Spleen (tissue), 11 donors: ENCODE measurements around the gene SDC3. TPM values are rescaled to one million over a fixed set of nuclear protein-coding genes. Genes with fewer than 3 reads are reported as not detected.
A peak's percentile ranks its signal among the peaks of the same experiment; 100 is the strongest.

ENCODE experiments used
- DNase-seq: peaks from one replicate; pipeline ENCODE4 v3.0.0-alpha.2; 2020
- H3K27ac ChIP-seq, 8 donors: fragments of 200-600 bp; sonication (generic) in 7 of 8; 1 replicate in 4 of 8; 2 replicates in 4 of 8; pipeline versions ENCODE4 v1.5.0 to v1.8.0; 2016 to 2021; ENCODE audit warnings: inconsistent platforms in 4 of 8, mild to moderate bottlenecking in 4 of 8, moderate library complexity in 1 of 8
- H3K27me3 ChIP-seq, 7 donors: fragments of 200-600 bp; sonication (generic) in 6 of 7; replicated peaks in 1 of 7; 1 replicate in 4 of 7; 2 replicates in 3 of 7; pipeline versions ENCODE4 v1.5.0 to v1.8.0; 2016 to 2021; ENCODE audit warnings: inconsistent platforms in 3 of 7, mild to moderate bottlenecking in 1 of 7
- H3K36me3 ChIP-seq, 6 donors: fragments of 200-600 bp; sonication (generic) in 5 of 6; 1 replicate in 4 of 6; 2 replicates in 2 of 6; pipeline versions ENCODE4 v1.5.0 to v1.8.0; 2016 to 2021; ENCODE audit warnings: inconsistent platforms in 2 of 6
- H3K4me1 ChIP-seq, 6 donors: fragments of 200-600 bp; sonication (generic) in 5 of 6; 1 replicate in 3 of 6; 2 replicates in 3 of 6; pipeline versions ENCODE4 v1.5.0 to v1.8.0; 2016 to 2021; ENCODE audit warnings: inconsistent platforms in 3 of 6
- H3K4me3 ChIP-seq, 8 donors: fragments of 200-600 bp; sonication (generic) in 7 of 8; 1 replicate in 4 of 8; 2 replicates in 4 of 8; pipeline versions ENCODE4 v1.5.0 to v1.8.0; 2016 to 2021; ENCODE audit warnings: inconsistent platforms in 4 of 8, mild to moderate bottlenecking in 4 of 8, moderate library complexity in 2 of 8
- H3K9me3 ChIP-seq, 8 donors: fragments of 200-600 bp; sonication (generic) in 7 of 8; 1 replicate in 4 of 8; 2 replicates in 4 of 8; pipeline versions ENCODE4 v1.5.0 to v1.8.0; 2016 to 2021; ENCODE audit warnings: inconsistent platforms in 4 of 8
- POLR2A ChIP-seq, 3 donors: fragments of 450-650 bp; IDR thresholded peaks; one replicate each; pipeline ENCODE4 v1.5.1; 2017; ENCODE audit warnings: antibody characterized with exemption in 3 of 3, mild to moderate bottlenecking in 1 of 3
- POLR2AphosphoS5 ChIP-seq, 3 donors: sonication (generic); formaldehyde crosslinking; IDR thresholded peaks; one replicate each; pipeline ENCODE4 v1.5.1; 2017; ENCODE audit warnings: antibody characterized with exemption in 3 of 3
- WGBS, 5 donors: extraction: QIAGEN DNeasy Blood & Tissue Kit in 3 of 5; methylation state at CpG; one replicate each; pipeline versions ENCODE4 v1.1.5 to v1.1.7; 2013 to 2018; 5-methylcytosine and 5-hydroxymethylcytosine counted together
- intact Hi-C: fragments of 100-400 bp; cut with DNase I; formaldehyde crosslinking; loops from one replicate; pipeline ENCODE4 v1.15.0; 2023; ENCODE audit warnings: low total_unique reads
- polyA plus RNA-seq, 3 donors: library from polyadenylated mRNA; stranded (reverse); fragments of 200-250 nt; gene quantifications; one replicate each; pipeline ENCODE4 v1.2.1, GENCODE V29; 2013
- total RNA-seq, 7 donors: library from RNA; depleted of rRNA in 3 of 7; stranded (reverse); fragments of >200 nt in 3 of 7; fragmentation: NEBNext Ultra II Directional in 4 of 7; extraction: Animal tissue kit (Norgen Biotek cat#: 25700) in 4 of 7; gene quantifications; one replicate each; pipeline versions ENCODE4 v1.1.0 to v1.2.1, GENCODE V29; 2016 to 2021
- TF ChIP-seq, protein P1 (sequence below), 11 experiments: fragments of 200-600 bp in 7 of 11; fragments of 450-650 bp in 4 of 11; sonication (generic) in 4 of 11; IDR thresholded peaks in 8 of 11; conservative IDR thresholded peaks in 3 of 11; 1 replicate in 7 of 11; 2 replicates in 4 of 11; pipeline versions ENCODE4 v1.4.0 to v1.8.0; 2016 to 2021; ENCODE audit warnings: antibody characterized with exemption in 11 of 11, inconsistent platforms in 4 of 11, mild to moderate bottlenecking in 1 of 11
- donor health status: healthy with polysubstance abuse.
- donor health status: DM: no; HTN: no; CAD: no; lungs with moderate emphysema.
- donor health status: DM: no; HTN: no; CAD: no.
- donor health status: Bipolar disorder and iron deficiency.
- donor health status: healthy.
- donor health status: DM: no; HTN: no; CAD: no.
- donor health status: DM: yes; HTN: yes; CAD: no.

Gene SDC3
- total and polyA plus RNA-seq, 10 donors: 8.0 to 347 (median 159) TPM

DNA sequence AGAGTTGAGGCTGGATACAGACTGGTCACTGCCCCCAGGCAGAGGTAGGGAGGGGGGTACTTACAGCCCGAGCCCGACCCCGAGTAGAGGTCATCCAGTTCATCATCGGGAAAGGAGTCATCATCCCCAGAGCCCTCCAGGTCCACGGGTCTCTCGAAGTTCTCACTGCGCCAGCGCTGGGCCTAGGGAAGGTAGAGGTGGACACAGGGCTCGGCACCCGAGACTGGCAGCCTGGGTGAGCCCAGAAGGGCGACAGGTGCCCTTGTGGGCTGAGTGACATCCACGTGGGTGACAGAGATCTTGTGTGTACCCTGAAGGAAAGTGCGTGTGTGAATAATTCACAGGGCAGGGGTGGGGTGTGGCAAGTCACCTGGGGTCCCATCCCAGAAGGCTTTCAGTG, 30.0 kb downstream of the SDC3 start:
- DNase-seq: no peak
- Histone ChIP-seq H3K4me3 (no peak overlapping the region), H3K36me3 (peaks cover 0 to 46% (median 4%) of the 10 kb centered on the region in 6 donors), H3K4me1 (peaks cover 0 to 75% (median 36%) of the 10 kb centered on the region in 6 donors), H3K27me3 (peaks cover 0 to 24% (median 0%) of the 10 kb centered on the region in 7 donors), H3K27ac (peak overlapping the region in 2 of 8 donors; percentile 62 to 69), H3K9me3 (peaks cover 0 to 3% (median 0%) of the 10 kb centered on the region in 8 donors)
- intact Hi-C loops: no loop called here
- TF ChIP-seq POLR2A (IDR thresholded peaks at IDR 0.05) (no peak), POLR2AphosphoS5 (IDR thresholded peaks at IDR 0.05) (no peak)
- TF ChIP-seq, protein P1, sequence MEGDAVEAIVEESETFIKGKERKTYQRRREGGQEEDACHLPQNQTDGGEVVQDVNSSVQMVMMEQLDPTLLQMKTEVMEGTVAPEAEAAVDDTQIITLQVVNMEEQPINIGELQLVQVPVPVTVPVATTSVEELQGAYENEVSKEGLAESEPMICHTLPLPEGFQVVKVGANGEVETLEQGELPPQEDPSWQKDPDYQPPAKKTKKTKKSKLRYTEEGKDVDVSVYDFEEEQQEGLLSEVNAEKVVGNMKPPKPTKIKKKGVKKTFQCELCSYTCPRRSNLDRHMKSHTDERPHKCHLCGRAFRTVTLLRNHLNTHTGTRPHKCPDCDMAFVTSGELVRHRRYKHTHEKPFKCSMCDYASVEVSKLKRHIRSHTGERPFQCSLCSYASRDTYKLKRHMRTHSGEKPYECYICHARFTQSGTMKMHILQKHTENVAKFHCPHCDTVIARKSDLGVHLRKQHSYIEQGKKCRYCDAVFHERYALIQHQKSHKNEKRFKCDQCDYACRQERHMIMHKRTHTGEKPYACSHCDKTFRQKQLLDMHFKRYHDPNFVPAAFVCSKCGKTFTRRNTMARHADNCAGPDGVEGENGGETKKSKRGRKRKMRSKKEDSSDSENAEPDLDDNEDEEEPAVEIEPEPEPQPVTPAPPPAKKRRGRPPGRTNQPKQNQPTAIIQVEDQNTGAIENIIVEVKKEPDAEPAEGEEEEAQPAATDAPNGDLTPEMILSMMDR (IDR thresholded peaks at IDR 0.05 in 8 of 11, conservative IDR thresholded peaks at IDR 0.05 in 3 of 11): no peak
- 81 to 89% (median 88%) methylated on average over 13 of the region's 13 CpGs for WGBS, 5 donors

DNA sequence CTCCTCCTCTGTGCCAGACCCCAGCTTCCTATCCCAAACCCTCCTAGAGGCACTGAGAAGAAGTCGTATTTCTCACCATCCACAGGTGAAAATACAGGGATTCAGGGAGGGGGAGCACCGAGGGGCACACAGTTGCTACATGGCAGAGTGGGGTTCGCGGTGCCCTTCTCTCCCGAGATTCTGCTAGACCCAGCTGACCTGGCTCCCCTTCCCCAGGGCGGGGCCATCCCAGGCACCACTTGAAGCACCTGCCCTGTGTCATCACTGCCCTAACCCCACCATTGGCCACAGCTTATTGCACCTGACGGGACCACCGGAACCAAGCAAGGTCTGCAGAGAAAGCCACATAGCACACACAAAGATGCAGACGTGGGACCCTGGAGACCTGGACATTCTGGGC, 30.5 kb downstream of the SDC3 start:
- Histone ChIP-seq H3K27me3 (peaks cover 0 to 24% (median 0%) of the 10 kb centered on the region in 7 donors), H3K4me1 (peaks cover 0 to 69% (median 34%) of the 10 kb centered on the region in 6 donors), H3K27ac (peak overlapping the region in 4 of 8 donors; percentile 40 to 69 (median 58)), H3K36me3 (peaks cover 0 to 52% (median 8%) of the 10 kb centered on the region in 6 donors), H3K4me3 (no peak overlapping the region), H3K9me3 (peaks cover 0 to 9% (median 3%) of the 10 kb centered on the region in 8 donors)
- no peak for DNase-seq
- 78 to 89% (median 85%) methylated on average over 9 of the region's 9 CpGs for WGBS, 5 donors
- intact Hi-C loops: no loop called here
- TF ChIP-seq POLR2A (IDR thresholded peaks at IDR 0.05) (no peak), POLR2AphosphoS5 (IDR thresholded peaks at IDR 0.05) (no peak)
- TF ChIP-seq, protein P1 (IDR thresholded peaks at IDR 0.05 in 8 of 11, conservative IDR thresholded peaks at IDR 0.05 in 3 of 11): no peak

DNA sequence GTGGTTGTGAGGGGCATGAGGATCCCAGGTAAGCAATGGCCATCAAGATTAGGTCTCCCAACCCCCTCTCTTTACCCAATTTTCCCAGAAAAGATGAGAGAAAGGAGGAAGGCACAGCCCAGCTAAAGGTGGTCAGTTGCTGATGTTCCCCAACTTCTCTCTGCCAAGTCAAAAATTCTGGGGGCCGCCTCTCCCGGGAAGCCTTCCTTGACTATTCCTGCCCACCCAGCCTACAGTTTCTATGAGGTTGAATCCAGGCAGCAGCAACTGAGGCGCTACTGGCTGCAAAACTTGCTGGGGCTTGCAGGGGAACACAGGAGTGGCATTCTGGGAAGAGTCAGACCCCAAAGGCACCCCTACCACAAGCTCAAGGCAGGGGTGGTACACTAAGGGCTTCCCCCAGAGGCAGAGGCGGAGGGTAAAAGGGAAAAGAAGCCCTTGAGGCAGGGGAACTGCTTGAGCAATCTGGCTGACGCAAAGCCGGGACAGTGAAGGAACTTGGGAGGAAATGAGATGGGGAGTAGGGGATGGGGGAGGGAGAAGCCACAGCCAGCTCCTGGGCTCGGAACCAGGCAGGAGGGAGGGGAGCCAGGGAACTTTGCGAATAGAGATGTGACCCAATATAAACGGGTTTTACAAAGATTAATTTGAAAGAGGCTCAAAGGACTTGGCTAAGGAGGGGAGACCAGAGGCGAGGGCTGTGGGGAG, 31.2 kb downstream of the SDC3 start:
- intact Hi-C loops: no loop called here
- Histone ChIP-seq H3K4me3 (no peak overlapping the region), H3K4me1 (peaks cover 0 to 63% (median 30%) of the 10 kb centered on the region in 6 donors), H3K36me3 (peaks cover 0 to 58% (median 14%) of the 10 kb centered on the region in 6 donors), H3K27ac (peak overlapping the region in 6 of 8 donors; percentile 20 to 69 (median 48)), H3K27me3 (peaks cover 0 to 24% (median 0%) of the 10 kb centered on the region in 7 donors), H3K9me3 (peaks cover 0 to 15% (median 8%) of the 10 kb centered on the region in 8 donors)
- TF ChIP-seq POLR2A (IDR thresholded peaks at IDR 0.05): no peak
- TF ChIP-seq, protein P1 (IDR thresholded peaks at IDR 0.05 in 8 of 11, conservative IDR thresholded peaks at IDR 0.05 in 3 of 11): no peak
- peak in 2 of 3 donors; percentile 48 to 73 for TF ChIP-seq POLR2AphosphoS5 (IDR thresholded peaks at IDR 0.05)
- no peak for DNase-seq
- 36 to 42% (median 37%) methylated on average over 10 of the region's 10 CpGs for WGBS, 5 donors
